HL-60 (cell line): Measurements from ENCODE around the gene CCDC88C.

Source experiments
- DNase-seq, 2 experiments: peaks; one replicate each; pipeline ENCODE4 v3.0.0-alpha.2; 2010 to 2020; ENCODE audit warnings: low read depth in 1 of 2, low spot score in 1 of 2
- H3K27ac ChIP-seq: fragments of 250-450 bp; sonication (Bioruptor Pico); replicated peaks from 2 replicates; pipeline ENCODE4 v1.5.1; 2020; ENCODE audit warnings: mild to moderate bottlenecking, moderate library complexity
- H3K27me3 ChIP-seq: fragments of 250-450 bp; sonication (Bioruptor Pico); 2 replicates; pipeline ENCODE4 v1.5.1; 2021; ENCODE audit warnings: mild to moderate bottlenecking, moderate library complexity; ENCODE audit not compliant: insufficient read depth, poor library complexity, severe bottlenecking
- H3K4me3 ChIP-seq: replicated peaks from 2 replicates; pipeline ENCODE4 v1.5.1; 2011; ENCODE audit warnings: mild to moderate bottlenecking, control low read depth, low read length; ENCODE audit not compliant: insufficient read depth
- CTCF ChIP-seq: IDR thresholded peaks from one replicate; pipeline ENCODE4 v1.5.1; 2011; ENCODE audit warnings: low read length, control low read depth, inconsistent platforms; ENCODE audit not compliant: insufficient read depth
- GABPA ChIP-seq: IDR thresholded peaks from 2 replicates; pipeline ENCODE4 v1.6.1; 2012; ENCODE audit warnings: low read depth
- POLR2AphosphoS5 ChIP-seq: IDR thresholded peaks from 2 replicates; pipeline ENCODE4 v1.6.1; 2012; ENCODE audit warnings: low read depth
- REST ChIP-seq: IDR thresholded peaks from 2 replicates; pipeline ENCODE4 v1.6.1; 2012; ENCODE audit warnings: low read depth; ENCODE audit not compliant: insufficient replicate concordance
- SPI1 ChIP-seq: IDR thresholded peaks from 2 replicates; pipeline ENCODE4 v1.6.1; 2012; ENCODE audit warnings: low read depth, mild to moderate bottlenecking, borderline replicate concordance

CCDC88C gene

GRCh38 chr14:91392623-91393303, 24.9 kb downstream of the CCDC88C start:
- H3K27ac ChIP-seq, result no peak overlapping the region

GRCh38 chr14:91390165-91390778, 27.3 kb downstream of the CCDC88C start:
- TF ChIP-seq POLR2AphosphoS5 (no peak), GABPA (no peak), CTCF (no peak), REST (no peak), SPI1 (no peak)
- Histone ChIP-seq H3K4me3 (no peak overlapping the region), H3K27ac (no peak overlapping the region), H3K27me3 (no peaks in the 10 kb centered on the region)
- DNase-seq, result no peak

More at GRCh38 chr14:91392623-91393303, 24.9 kb downstream of the CCDC88C start:
- Histone ChIP-seq H3K4me3 (no peak overlapping the region), H3K27me3 (no peaks in the 10 kb centered on the region)
- TF ChIP-seq CTCF, result no peak
- TF ChIP-seq SPI1, result peak; percentile 46; the same call in 1 of the 2 replicates
- TF ChIP-seq GABPA, result no peak
- no peak for DNase-seq

GRCh38 chr14:91389150-91389549, 28.5 kb downstream of the CCDC88C start:
- Histone ChIP-seq H3K4me3 (no peak overlapping the region), H3K27ac (no peak overlapping the region), H3K27me3 (no peaks in the 10 kb centered on the region)
- TF ChIP-seq GABPA, result no peak
- TF ChIP-seq SPI1, result no peak
- TF ChIP-seq REST, result no peak
- TF ChIP-seq POLR2AphosphoS5, result no peak
- TF ChIP-seq CTCF, result no peak
- no peak for DNase-seq
